ENCODE measurements around the gene LCE1A. TPM values are rescaled to one million over a fixed set of nuclear protein-coding genes. Genes with fewer than 3 reads are reported as not detected.
A peak's percentile ranks its signal among the peaks of the same experiment; 100 is the strongest.

Gene LCE1A
- total and polyA plus RNA-seq, 4 donors: not detected

DNA sequence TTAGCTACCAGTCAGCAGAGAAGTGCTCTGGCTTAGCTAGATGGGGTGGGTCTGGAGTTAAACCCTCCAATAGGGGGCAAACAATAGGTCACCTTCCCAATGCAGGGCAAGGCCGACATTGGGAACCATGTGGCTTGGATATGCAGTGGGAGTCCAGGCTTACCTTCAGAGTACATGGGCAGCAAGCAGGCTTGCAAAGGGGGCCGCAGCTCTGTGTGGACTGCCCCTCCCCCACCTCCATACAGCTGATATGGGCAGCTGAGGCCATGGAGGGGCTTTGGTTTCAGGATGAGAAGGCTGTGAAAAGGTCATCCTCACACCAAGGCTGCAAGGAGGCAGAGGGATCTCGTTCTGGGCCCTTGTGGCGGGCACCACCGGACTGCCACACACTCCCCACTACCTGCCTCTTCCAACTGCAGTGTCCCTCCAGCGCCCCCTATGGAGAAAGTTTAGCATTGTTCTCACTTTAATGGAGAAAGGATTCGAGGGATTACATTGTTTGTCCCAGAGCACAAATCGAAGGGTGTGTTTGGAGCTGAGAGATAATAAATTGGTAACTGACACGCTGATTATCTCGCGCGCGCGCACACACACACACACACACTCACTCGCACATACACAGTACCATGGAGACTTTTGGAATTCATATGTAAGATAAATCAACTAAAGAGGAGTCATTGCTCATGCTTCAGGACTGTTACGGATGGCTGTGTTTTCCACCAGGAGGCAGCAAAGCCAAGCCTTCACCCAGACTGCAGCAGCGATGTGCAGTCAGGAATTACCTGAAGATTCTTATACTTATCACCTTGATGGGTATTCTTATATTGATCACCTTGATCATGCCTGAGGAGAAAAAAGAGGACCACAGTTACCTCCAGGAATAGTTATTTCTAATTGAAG lies 43.8 kb downstream of the LCE1A start:
- WGBS: 42% methylated on average over 17 of the region's 17 CpGs
- H3K27me3 ChIP-seq (ENCODE audit: control insufficient read depth in 4 of 4, insufficient read depth in 4 of 4, low read length in 3 of 4): no peaks in the 10 kb centered on the region
- no peak for DNase-seq (ENCODE audit: low spot score)

DNA sequence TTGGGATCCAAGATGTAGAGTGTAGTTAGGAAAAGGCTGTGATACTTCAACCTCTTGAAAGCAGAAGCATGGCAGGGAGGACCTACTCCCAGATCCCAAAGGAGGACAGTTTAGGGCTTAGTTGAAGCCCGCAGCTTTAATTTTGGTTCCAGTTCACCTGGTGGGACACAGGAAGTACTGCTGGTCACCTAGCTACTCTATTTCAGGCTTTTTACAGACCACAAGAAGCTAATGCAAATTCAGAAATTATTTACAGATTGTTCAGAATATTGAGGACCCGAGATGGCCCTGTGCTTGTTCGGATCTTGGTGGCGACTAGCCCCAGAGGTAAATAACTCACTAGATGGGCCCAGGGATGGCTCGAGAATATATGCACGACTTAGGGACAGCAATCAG lies 44.5 kb downstream of the LCE1A start:
- peaks cover 0 to 4% (median 0%) of the 10 kb centered on the region in 4 donors for H3K4me1 ChIP-seq (ENCODE audit: control insufficient read depth in 4 of 4, insufficient read depth in 4 of 4, low read length in 3 of 4)
- no peaks in the 10 kb centered on the region for H3K27me3 ChIP-seq (ENCODE audit: control insufficient read depth in 4 of 4, insufficient read depth in 4 of 4, low read length in 3 of 4)
- 87% methylated on average over 6 of the region's 6 CpGs for WGBS
- H3K9me3 ChIP-seq (ENCODE audit: control insufficient read depth in 4 of 4, low read length in 3 of 4): no peaks in the 10 kb centered on the region
- no peak for DNase-seq (ENCODE audit: low spot score)
- H3K4me3 ChIP-seq (ENCODE audit: low read depth in 1 of 3, low read length in 3 of 3): no peak overlapping the region
- no peak overlapping the region for H3K9ac ChIP-seq (ENCODE audit: low read depth in 1 of 2, low read length in 2 of 2)
- no peak overlapping the region for H3K27ac ChIP-seq (ENCODE audit: low read depth in 1 of 2, low read length in 2 of 2)
- H3K36me3 ChIP-seq (ENCODE audit: control insufficient read depth in 4 of 4, insufficient read depth in 3 of 4, low read depth in 1 of 4, low read length in 3 of 4): no peaks in the 10 kb centered on the region
- no peak for TF ChIP-seq GABPA (IDR thresholded peaks at IDR 0.05 in 1 of 2, conservative IDR thresholded peaks at IDR 0.05 in 1 of 2)
- TF ChIP-seq JUND (IDR thresholded peaks at IDR 0.05): no peak
- TF ChIP-seq, protein P1, sequence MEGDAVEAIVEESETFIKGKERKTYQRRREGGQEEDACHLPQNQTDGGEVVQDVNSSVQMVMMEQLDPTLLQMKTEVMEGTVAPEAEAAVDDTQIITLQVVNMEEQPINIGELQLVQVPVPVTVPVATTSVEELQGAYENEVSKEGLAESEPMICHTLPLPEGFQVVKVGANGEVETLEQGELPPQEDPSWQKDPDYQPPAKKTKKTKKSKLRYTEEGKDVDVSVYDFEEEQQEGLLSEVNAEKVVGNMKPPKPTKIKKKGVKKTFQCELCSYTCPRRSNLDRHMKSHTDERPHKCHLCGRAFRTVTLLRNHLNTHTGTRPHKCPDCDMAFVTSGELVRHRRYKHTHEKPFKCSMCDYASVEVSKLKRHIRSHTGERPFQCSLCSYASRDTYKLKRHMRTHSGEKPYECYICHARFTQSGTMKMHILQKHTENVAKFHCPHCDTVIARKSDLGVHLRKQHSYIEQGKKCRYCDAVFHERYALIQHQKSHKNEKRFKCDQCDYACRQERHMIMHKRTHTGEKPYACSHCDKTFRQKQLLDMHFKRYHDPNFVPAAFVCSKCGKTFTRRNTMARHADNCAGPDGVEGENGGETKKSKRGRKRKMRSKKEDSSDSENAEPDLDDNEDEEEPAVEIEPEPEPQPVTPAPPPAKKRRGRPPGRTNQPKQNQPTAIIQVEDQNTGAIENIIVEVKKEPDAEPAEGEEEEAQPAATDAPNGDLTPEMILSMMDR (IDR thresholded peaks at IDR 0.05; ENCODE audit: low read depth, low read length, missing input control): no peak
- TF ChIP-seq TAF1 (conservative IDR thresholded peaks at IDR 0.05): no peak
- TF ChIP-seq, protein P2, sequence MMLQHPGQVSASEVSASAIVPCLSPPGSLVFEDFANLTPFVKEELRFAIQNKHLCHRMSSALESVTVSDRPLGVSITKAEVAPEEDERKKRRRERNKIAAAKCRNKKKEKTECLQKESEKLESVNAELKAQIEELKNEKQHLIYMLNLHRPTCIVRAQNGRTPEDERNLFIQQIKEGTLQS (IDR thresholded peaks at IDR 0.05): no peak
- TF ChIP-seq, protein P3, sequence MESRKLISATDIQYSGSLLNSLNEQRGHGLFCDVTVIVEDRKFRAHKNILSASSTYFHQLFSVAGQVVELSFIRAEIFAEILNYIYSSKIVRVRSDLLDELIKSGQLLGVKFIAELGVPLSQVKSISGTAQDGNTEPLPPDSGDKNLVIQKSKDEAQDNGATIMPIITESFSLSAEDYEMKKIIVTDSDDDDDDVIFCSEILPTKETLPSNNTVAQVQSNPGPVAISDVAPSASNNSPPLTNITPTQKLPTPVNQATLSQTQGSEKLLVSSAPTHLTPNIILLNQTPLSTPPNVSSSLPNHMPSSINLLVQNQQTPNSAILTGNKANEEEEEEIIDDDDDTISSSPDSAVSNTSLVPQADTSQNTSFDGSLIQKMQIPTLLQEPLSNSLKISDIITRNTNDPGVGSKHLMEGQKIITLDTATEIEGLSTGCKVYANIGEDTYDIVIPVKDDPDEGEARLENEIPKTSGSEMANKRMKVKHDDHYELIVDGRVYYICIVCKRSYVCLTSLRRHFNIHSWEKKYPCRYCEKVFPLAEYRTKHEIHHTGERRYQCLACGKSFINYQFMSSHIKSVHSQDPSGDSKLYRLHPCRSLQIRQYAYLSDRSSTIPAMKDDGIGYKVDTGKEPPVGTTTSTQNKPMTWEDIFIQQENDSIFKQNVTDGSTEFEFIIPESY (IDR thresholded peaks at IDR 0.05): no peak
- no peak for TF ChIP-seq FOXA2 (IDR thresholded peaks at IDR 0.05)
- no peak for TF ChIP-seq EGR1 (IDR thresholded peaks at IDR 0.05; ENCODE audit: low read depth in 2 of 2)
- TF ChIP-seq, protein P4, sequence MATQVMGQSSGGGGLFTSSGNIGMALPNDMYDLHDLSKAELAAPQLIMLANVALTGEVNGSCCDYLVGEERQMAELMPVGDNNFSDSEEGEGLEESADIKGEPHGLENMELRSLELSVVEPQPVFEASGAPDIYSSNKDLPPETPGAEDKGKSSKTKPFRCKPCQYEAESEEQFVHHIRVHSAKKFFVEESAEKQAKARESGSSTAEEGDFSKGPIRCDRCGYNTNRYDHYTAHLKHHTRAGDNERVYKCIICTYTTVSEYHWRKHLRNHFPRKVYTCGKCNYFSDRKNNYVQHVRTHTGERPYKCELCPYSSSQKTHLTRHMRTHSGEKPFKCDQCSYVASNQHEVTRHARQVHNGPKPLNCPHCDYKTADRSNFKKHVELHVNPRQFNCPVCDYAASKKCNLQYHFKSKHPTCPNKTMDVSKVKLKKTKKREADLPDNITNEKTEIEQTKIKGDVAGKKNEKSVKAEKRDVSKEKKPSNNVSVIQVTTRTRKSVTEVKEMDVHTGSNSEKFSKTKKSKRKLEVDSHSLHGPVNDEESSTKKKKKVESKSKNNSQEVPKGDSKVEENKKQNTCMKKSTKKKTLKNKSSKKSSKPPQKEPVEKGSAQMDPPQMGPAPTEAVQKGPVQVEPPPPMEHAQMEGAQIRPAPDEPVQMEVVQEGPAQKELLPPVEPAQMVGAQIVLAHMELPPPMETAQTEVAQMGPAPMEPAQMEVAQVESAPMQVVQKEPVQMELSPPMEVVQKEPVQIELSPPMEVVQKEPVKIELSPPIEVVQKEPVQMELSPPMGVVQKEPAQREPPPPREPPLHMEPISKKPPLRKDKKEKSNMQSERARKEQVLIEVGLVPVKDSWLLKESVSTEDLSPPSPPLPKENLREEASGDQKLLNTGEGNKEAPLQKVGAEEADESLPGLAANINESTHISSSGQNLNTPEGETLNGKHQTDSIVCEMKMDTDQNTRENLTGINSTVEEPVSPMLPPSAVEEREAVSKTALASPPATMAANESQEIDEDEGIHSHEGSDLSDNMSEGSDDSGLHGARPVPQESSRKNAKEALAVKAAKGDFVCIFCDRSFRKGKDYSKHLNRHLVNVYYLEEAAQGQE (IDR thresholded peaks at IDR 0.05): no peak
- no peak for TF ChIP-seq RAD21 (IDR thresholded peaks at IDR 0.05)
- TF ChIP-seq SP1 (IDR thresholded peaks at IDR 0.05): no peak
- no peak for TF ChIP-seq HNF4A (conservative IDR thresholded peaks at IDR 0.05)
- TF ChIP-seq RXRA (IDR thresholded peaks at IDR 0.05): no peak

More for the DNA sequence above, 43.8 kb downstream of the LCE1A start:
- H3K9me3 ChIP-seq (ENCODE audit: control insufficient read depth in 4 of 4, low read length in 3 of 4): no peaks in the 10 kb centered on the region
- TF ChIP-seq EGR1 (IDR thresholded peaks at IDR 0.05; ENCODE audit: low read depth in 2 of 2): no peak
- TF ChIP-seq, protein P1 (IDR thresholded peaks at IDR 0.05; ENCODE audit: low read depth, low read length, missing input control): peak; percentile 45
- no peak for TF ChIP-seq GABPA (IDR thresholded peaks at IDR 0.05 in 1 of 2, conservative IDR thresholded peaks at IDR 0.05 in 1 of 2)
- TF ChIP-seq RAD21 (IDR thresholded peaks at IDR 0.05): peak; percentile 78 to 85
- H3K9ac ChIP-seq (ENCODE audit: low read depth in 1 of 2, low read length in 2 of 2): no peak overlapping the region
- H3K4me3 ChIP-seq (ENCODE audit: low read depth in 1 of 3, low read length in 3 of 3): no peak overlapping the region
- H3K4me1 ChIP-seq (ENCODE audit: control insufficient read depth in 4 of 4, insufficient read depth in 4 of 4, low read length in 3 of 4): no peaks in the 10 kb centered on the region
- H3K27ac ChIP-seq (ENCODE audit: low read depth in 1 of 2, low read length in 2 of 2): no peak overlapping the region
- H3K36me3 ChIP-seq (ENCODE audit: control insufficient read depth in 4 of 4, insufficient read depth in 3 of 4, low read depth in 1 of 4, low read length in 3 of 4): no peaks in the 10 kb centered on the region
